ENCODE results near the gene FRY. TPM values are rescaled to one million over a fixed set of nuclear protein-coding genes. Genes with fewer than 3 reads are reported as not detected.

Gene FRY
- total and polyA plus RNA-seq, 4 donors, result 6.2 to 31.2 (median 12.7) TPM

GRCh38 chr13:32334671-32335070 lies 303.1 kb downstream of the FRY start:
- Histone ChIP-seq H3K36me3 (ENCODE audit: control insufficient read depth in 4 of 4, insufficient read depth in 3 of 4, low read depth in 1 of 4, low read length in 3 of 4) (no peaks in the 10 kb centered on the region), H3K9me3 (ENCODE audit: control insufficient read depth in 4 of 4, low read length in 3 of 4) (no peaks in the 10 kb centered on the region), H3K9ac (ENCODE audit: low read depth in 1 of 2, low read length in 2 of 2) (no peak overlapping the region), H3K27me3 (ENCODE audit: control insufficient read depth in 4 of 4, insufficient read depth in 4 of 4, low read length in 3 of 4) (no peaks in the 10 kb centered on the region), H3K27ac (ENCODE audit: low read depth in 1 of 2, low read length in 2 of 2) (no peak overlapping the region), H3K4me3 (ENCODE audit: low read depth in 1 of 3, low read length in 3 of 3) (no peak overlapping the region), H3K4me1 (ENCODE audit: control insufficient read depth in 4 of 4, insufficient read depth in 4 of 4, low read length in 3 of 4) (no peaks in the 10 kb centered on the region)
- no peak for TF ChIP-seq HNF4A (conservative IDR thresholded peaks at IDR 0.05)
- TF ChIP-seq JUND (IDR thresholded peaks at IDR 0.05), result no peak
- no peak for TF ChIP-seq CTCF (IDR thresholded peaks at IDR 0.05; ENCODE audit: low read depth, low read length, missing input control)
- no peak for TF ChIP-seq YY1 (IDR thresholded peaks at IDR 0.05)
- no peak for TF ChIP-seq SP1 (IDR thresholded peaks at IDR 0.05)
- TF ChIP-seq NR2F2 (IDR thresholded peaks at IDR 0.05), result no peak
- TF ChIP-seq GABPA (IDR thresholded peaks at IDR 0.05 in 1 of 2, conservative IDR thresholded peaks at IDR 0.05 in 1 of 2), result no peak
- TF ChIP-seq RAD21 (IDR thresholded peaks at IDR 0.05), result no peak
- no peak for TF ChIP-seq MAX (IDR thresholded peaks at IDR 0.05)
- WGBS, result 92% methylated on average over 2 of the region's 2 CpGs
- no peak for DNase-seq (ENCODE audit: low spot score)

GRCh38 chr13:32340914-32341313 lies 309.3 kb downstream of the FRY start:
- H3K36me3 ChIP-seq (ENCODE audit: control insufficient read depth in 4 of 4, insufficient read depth in 3 of 4, low read depth in 1 of 4, low read length in 3 of 4), result no peaks in the 10 kb centered on the region
- H3K27ac ChIP-seq (ENCODE audit: low read depth in 1 of 2, low read length in 2 of 2), result no peak overlapping the region
- no peak for DNase-seq (ENCODE audit: low spot score)
- H3K9me3 ChIP-seq (ENCODE audit: control insufficient read depth in 4 of 4, low read length in 3 of 4), result no peaks in the 10 kb centered on the region
- TF ChIP-seq HNF4G (IDR thresholded peaks at IDR 0.05), result no peak
- no peak for TF ChIP-seq ZBTB33 (IDR thresholded peaks at IDR 0.05)
- TF ChIP-seq RXRA (IDR thresholded peaks at IDR 0.05), result no peak
- TF ChIP-seq HNF4A (conservative IDR thresholded peaks at IDR 0.05), result no peak
- no peak for TF ChIP-seq SP1 (IDR thresholded peaks at IDR 0.05)
- TF ChIP-seq EGR1 (IDR thresholded peaks at IDR 0.05; ENCODE audit: low read depth in 2 of 2), result no peak
- no peak for TF ChIP-seq GABPA (IDR thresholded peaks at IDR 0.05 in 1 of 2, conservative IDR thresholded peaks at IDR 0.05 in 1 of 2)
- no peak for TF ChIP-seq CTCF (IDR thresholded peaks at IDR 0.05; ENCODE audit: low read depth, low read length, missing input control)
- no peak for TF ChIP-seq TAF1 (conservative IDR thresholded peaks at IDR 0.05)
- H3K27me3 ChIP-seq (ENCODE audit: control insufficient read depth in 4 of 4, insufficient read depth in 4 of 4, low read length in 3 of 4), result no peaks in the 10 kb centered on the region
- no peak overlapping the region for H3K9ac ChIP-seq (ENCODE audit: low read depth in 1 of 2, low read length in 2 of 2)
- H3K4me1 ChIP-seq (ENCODE audit: control insufficient read depth in 4 of 4, insufficient read depth in 4 of 4, low read length in 3 of 4), result no peaks in the 10 kb centered on the region
- no peak overlapping the region for H3K4me3 ChIP-seq (ENCODE audit: low read depth in 1 of 3, low read length in 3 of 3)
- 88% methylated on average over 3 of the region's 3 CpGs for WGBS
